Spleen (tissue), 7 donors: Measurements from ENCODE around the gene USP54.

Experiments
- CTCF ChIP-seq, 11 experiments: fragments of 200-600 bp in 7 of 11; fragments of 450-650 bp in 4 of 11; sonication (generic) in 4 of 11; IDR thresholded peaks in 8 of 11; conservative IDR thresholded peaks in 3 of 11; 1 replicate in 7 of 11; 2 replicates in 4 of 11; pipeline versions ENCODE4 v1.4.0 to v1.8.0; 2016 to 2021; ENCODE audit warnings: antibody characterized with exemption in 11 of 11, inconsistent platforms in 4 of 11, mild to moderate bottlenecking in 1 of 11
- POLR2A ChIP-seq, 3 donors: fragments of 450-650 bp; IDR thresholded peaks; one replicate each; pipeline ENCODE4 v1.5.1; 2017; ENCODE audit warnings: antibody characterized with exemption in 3 of 3, mild to moderate bottlenecking in 1 of 3
- POLR2AphosphoS5 ChIP-seq, 3 donors: sonication (generic); formaldehyde crosslinking; IDR thresholded peaks; one replicate each; pipeline ENCODE4 v1.5.1; 2017; ENCODE audit warnings: antibody characterized with exemption in 3 of 3
- donor health status: DM: no; HTN: no; CAD: no; lungs with moderate emphysema.
- donor health status: DM: no; HTN: no; CAD: no.
- donor health status: DM: no; HTN: no; CAD: no.

DNA sequence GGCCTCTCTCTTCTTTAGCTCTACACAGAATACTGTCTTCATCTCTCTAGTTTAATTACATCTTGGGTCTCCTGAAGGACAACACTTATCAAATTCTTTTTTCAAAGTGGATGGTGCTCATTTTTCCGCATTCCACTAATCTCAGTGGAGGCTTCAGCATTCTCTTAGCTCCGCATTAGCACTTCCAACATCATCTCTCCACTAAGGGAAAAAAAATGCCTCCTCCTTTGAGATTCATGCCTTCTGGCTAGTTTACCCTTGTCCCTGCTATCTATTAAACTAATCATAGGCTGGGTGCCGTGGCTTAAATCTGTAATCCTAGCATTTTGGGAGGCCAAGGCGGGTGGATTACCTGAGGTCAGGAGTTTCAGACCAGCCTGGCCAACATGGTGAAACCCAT, 104.5 kb downstream of the USP54 start:
- TF ChIP-seq CTCF (IDR thresholded peaks at IDR 0.05 in 8 of 11, conservative IDR thresholded peaks at IDR 0.05 in 3 of 11) (no peak), POLR2A (IDR thresholded peaks at IDR 0.05) (no peak), POLR2AphosphoS5 (IDR thresholded peaks at IDR 0.05) (no peak)
